ENCODE measurements around the gene MMADHC. TPM values are rescaled to one million over a fixed set of nuclear protein-coding genes. Genes with fewer than 3 reads are reported as not detected.

The MMADHC gene
- total RNA-seq, 4 donors from 2014 or later: 140 to 205 (median 169) TPM

DNA sequence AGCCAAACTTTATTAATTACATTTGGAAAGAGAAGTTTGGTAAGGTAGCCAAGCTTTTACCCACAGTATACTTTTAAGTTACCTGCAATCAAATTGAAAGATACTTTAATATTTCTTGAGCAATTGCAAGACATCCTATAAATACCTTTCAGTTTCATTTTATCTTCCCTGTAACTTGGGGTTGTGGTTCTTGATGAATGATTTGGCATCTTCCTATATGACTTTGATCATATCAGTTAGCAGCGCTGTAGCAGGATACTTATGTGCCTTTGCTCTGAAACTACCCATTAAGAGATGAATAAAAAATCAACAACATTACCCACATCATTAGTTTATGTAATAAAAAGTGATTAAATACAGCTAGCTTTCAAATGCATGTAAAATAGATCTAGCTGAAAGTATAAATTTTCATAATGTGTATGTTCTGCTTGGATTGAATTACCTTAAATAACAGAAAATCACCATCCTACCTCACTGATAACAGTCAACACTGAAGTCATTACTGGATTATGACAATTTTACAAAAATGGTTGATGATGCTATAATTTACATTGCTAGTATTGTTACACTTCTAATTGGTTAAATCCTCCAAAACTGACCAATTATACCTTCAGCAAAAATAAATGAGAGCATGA is 50.4 kb downstream of the MMADHC start:
- no peaks in the 10 kb centered on the region for H3K9me3 ChIP-seq
- in situ Hi-C loops (cut with MboI; ENCODE audit: low sequenced_read_pairs in 4 of 4) (no loop called here), intact Hi-C loops (cut with DNase I; ENCODE audit: low total_unique reads) (no loop called here)
- no peak for TF ChIP-seq POLR2A (IDR thresholded peaks at IDR 0.05)
- TF ChIP-seq, protein P1, sequence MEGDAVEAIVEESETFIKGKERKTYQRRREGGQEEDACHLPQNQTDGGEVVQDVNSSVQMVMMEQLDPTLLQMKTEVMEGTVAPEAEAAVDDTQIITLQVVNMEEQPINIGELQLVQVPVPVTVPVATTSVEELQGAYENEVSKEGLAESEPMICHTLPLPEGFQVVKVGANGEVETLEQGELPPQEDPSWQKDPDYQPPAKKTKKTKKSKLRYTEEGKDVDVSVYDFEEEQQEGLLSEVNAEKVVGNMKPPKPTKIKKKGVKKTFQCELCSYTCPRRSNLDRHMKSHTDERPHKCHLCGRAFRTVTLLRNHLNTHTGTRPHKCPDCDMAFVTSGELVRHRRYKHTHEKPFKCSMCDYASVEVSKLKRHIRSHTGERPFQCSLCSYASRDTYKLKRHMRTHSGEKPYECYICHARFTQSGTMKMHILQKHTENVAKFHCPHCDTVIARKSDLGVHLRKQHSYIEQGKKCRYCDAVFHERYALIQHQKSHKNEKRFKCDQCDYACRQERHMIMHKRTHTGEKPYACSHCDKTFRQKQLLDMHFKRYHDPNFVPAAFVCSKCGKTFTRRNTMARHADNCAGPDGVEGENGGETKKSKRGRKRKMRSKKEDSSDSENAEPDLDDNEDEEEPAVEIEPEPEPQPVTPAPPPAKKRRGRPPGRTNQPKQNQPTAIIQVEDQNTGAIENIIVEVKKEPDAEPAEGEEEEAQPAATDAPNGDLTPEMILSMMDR (IDR thresholded peaks at IDR 0.05 in 4 of 5, conservative IDR thresholded peaks at IDR 0.05 in 1 of 5): no peak
- H3K27me3 ChIP-seq: no peaks in the 10 kb centered on the region
- ATAC-seq (no peak), DNase-seq (no peak)
- no peak overlapping the region for H3K4me3 ChIP-seq
- H3K4me1 ChIP-seq: no peaks in the 10 kb centered on the region
- H3K27ac ChIP-seq: no peak overlapping the region
- no peaks in the 10 kb centered on the region for H3K36me3 ChIP-seq

DNA sequence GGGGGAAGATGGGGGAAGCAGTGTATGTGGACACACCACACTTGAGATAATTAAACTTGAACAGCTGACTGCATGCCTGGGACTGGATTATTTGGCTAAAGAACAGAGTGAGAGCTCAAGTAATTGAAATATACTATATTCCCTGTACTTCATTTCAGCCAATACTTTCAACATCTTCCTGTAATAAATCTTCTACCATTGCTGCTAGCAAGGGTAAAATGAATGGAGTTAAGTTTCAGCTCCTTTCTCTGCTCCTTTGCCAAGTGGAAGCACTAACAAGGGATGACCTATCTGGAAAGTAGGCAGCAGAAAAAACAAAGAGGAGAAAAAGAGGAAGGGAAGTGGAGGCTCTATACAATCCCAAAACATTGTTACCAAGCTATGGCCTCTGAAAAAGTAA is 50.9 kb downstream of the MMADHC start:
- Histone ChIP-seq H3K27ac (no peak overlapping the region), H3K9me3 (no peaks in the 10 kb centered on the region), H3K36me3 (no peaks in the 10 kb centered on the region), H3K4me3 (no peak overlapping the region), H3K4me1 (no peaks in the 10 kb centered on the region), H3K27me3 (no peaks in the 10 kb centered on the region)
- in situ Hi-C loops (cut with MboI; ENCODE audit: low sequenced_read_pairs in 4 of 4) (no loop called here), intact Hi-C loops (cut with DNase I; ENCODE audit: low total_unique reads) (no loop called here)
- ATAC-seq: no peak
- TF ChIP-seq POLR2A (IDR thresholded peaks at IDR 0.05): no peak
- TF ChIP-seq, protein P1 (IDR thresholded peaks at IDR 0.05 in 4 of 5, conservative IDR thresholded peaks at IDR 0.05 in 1 of 5): no peak
- no peak for DNase-seq

DNA sequence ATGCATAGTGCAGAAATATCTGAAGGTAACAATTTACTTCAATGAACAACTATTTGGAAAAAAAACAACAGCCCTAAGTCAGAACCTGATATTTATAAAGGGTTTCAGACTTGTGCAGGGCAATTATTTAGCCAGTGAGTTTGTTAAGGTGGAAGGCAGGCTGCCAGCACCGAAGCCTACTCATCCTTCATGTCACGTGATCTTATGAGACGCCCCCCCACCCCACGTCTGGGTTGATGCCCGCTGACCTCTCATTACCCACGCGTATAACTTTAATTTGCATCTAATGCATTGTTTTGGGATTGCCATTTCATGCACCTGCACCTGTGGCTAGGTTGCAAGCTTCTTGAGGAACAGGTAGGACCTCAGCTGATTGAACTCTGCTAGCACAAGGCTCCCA is 52.9 kb downstream of the MMADHC start:
- in situ Hi-C loops (cut with MboI; ENCODE audit: low sequenced_read_pairs in 4 of 4): no loop called here
- Histone ChIP-seq H3K27ac (no peak overlapping the region), H3K36me3 (no peaks in the 10 kb centered on the region), H3K4me3 (no peak overlapping the region), H3K4me1 (no peaks in the 10 kb centered on the region), H3K9me3 (no peaks in the 10 kb centered on the region), H3K27me3 (no peaks in the 10 kb centered on the region)
- no peak for ATAC-seq
- TF ChIP-seq POLR2A (IDR thresholded peaks at IDR 0.05): no peak
- TF ChIP-seq, protein P1 (IDR thresholded peaks at IDR 0.05 in 4 of 5, conservative IDR thresholded peaks at IDR 0.05 in 1 of 5): no peak
- no peak for DNase-seq
- intact Hi-C loops (cut with DNase I; ENCODE audit: low total_unique reads): no loop called here

DNA sequence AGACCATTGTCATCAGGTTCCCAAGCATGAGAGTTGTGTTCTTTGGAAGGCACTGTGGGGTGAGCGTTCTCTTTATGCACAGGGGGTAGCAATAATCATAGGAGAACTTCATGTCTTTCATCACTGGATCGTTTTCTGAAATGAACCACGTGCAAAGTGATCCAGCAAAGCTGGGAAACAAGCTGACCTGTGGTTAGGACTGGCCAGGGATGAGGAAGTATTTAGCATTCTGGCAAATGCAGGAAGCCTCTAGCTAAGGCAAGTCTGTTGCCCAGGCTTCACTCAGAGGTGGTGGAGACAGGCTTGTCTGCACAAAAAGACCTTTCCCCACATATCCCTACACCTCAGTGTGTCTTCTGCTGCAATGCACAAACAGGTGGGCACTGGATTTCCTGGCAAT is 58.6 kb downstream of the MMADHC start:
- TF ChIP-seq, protein P1 (IDR thresholded peaks at IDR 0.05 in 4 of 5, conservative IDR thresholded peaks at IDR 0.05 in 1 of 5): no peak
- no peak for TF ChIP-seq POLR2A (IDR thresholded peaks at IDR 0.05)
- H3K4me3 ChIP-seq: no peak overlapping the region
- H3K27me3 ChIP-seq: no peaks in the 10 kb centered on the region
- in situ Hi-C loops (cut with MboI; ENCODE audit: low sequenced_read_pairs in 4 of 4) (no loop called here), intact Hi-C loops (cut with DNase I; ENCODE audit: low total_unique reads) (no loop called here)
- no peak overlapping the region for H3K27ac ChIP-seq
- DNase-seq: no peak
- no peaks in the 10 kb centered on the region for H3K36me3 ChIP-seq
- no peak for ATAC-seq
- H3K9me3 ChIP-seq: no peaks in the 10 kb centered on the region
- no peaks in the 10 kb centered on the region for H3K4me1 ChIP-seq

Measured in gastrocnemius medialis (tissue), 4 donors.